Transverse colon (tissue), 4 donors: ENCODE measurements around the gene SLC29A3. TPM values are rescaled to one million over a fixed set of nuclear protein-coding genes. Genes with fewer than 3 reads are reported as not detected.

ENCODE experiments used
- DNase-seq: peaks from one replicate; pipeline ENCODE4 v3.0.0-alpha.2; 2019
- H3K27ac ChIP-seq, 4 donors: fragments of 200-600 bp; sonication (generic); 2 replicates each; pipeline ENCODE4 v1.5.1; 2016 to 2018; ENCODE audit warnings: inconsistent platforms in 4 of 4
- H3K27me3 ChIP-seq: fragments of 200-600 bp; sonication (generic); 2 replicates; pipeline ENCODE4 v1.5.1; 2017; ENCODE audit warnings: inconsistent platforms
- H3K36me3 ChIP-seq, 4 donors: fragments of 200-600 bp; sonication (generic); 2 replicates each; pipeline ENCODE4 v1.5.1; 2017 to 2019; ENCODE audit warnings: inconsistent platforms in 4 of 4
- H3K4me1 ChIP-seq, 4 donors: fragments of 200-600 bp; sonication (generic); 2 replicates each; pipeline ENCODE4 v1.5.1; 2017 to 2020; ENCODE audit warnings: inconsistent platforms in 4 of 4
- H3K4me3 ChIP-seq, 4 donors: fragments of 200-600 bp; sonication (generic); 1 replicate in 1 of 4; 2 replicates in 3 of 4; pipeline versions ENCODE4 v1.5.1 to v1.6.1; 2017 to 2019; ENCODE audit warnings: inconsistent platforms in 4 of 4
- H3K9me3 ChIP-seq, 2 donors: fragments of 200-600 bp; sonication (generic); 2 replicates each; pipeline ENCODE4 v1.5.1; 2017 to 2019; ENCODE audit warnings: inconsistent platforms in 2 of 2
- CTCF ChIP-seq, 5 experiments: fragments of 200-600 bp in 3 of 5; fragments of 450-650 bp in 2 of 5; sonication (generic) in 3 of 5; IDR thresholded peaks; 1 replicate in 2 of 5; 2 replicates in 3 of 5; pipeline ENCODE4 v1.5.1; 2016 to 2017; ENCODE audit warnings: antibody characterized with exemption in 5 of 5, inconsistent platforms in 3 of 5, mild to moderate bottlenecking in 2 of 5, moderate library complexity in 1 of 5
- EP300 ChIP-seq: sonication (generic); formaldehyde crosslinking; IDR thresholded peaks from one replicate; pipeline ENCODE4 v1.6.1; 2017; ENCODE audit warnings: antibody characterized with exemption, low read depth
- POLR2A ChIP-seq: fragments of 450-650 bp; IDR thresholded peaks from one replicate; pipeline ENCODE4 v1.6.1; 2016; ENCODE audit warnings: antibody characterized with exemption, mild to moderate bottlenecking, moderate library complexity
- POLR2AphosphoS5 ChIP-seq, 3 donors: sonication (generic); formaldehyde crosslinking; IDR thresholded peaks; one replicate each; pipeline ENCODE4 v1.6.1; 2016; ENCODE audit warnings: antibody characterized with exemption in 3 of 3
- WGBS, 2 donors: methylation state at CpG; one replicate each; pipeline ENCODE4 v1.1.5; 2018; ENCODE audit warnings: low coverage in 1 of 2; 5-methylcytosine and 5-hydroxymethylcytosine counted together
- in situ Hi-C, 4 donors: fragments of 200-750 bp; cut with MboI; loops; one replicate each; pipeline versions ENCODE4 v1.15.0 to v1.15.1; 2017; ENCODE audit warnings: low sequenced_read_pairs in 3 of 4, low pct_ligation_motif_present in 1 of 4, low pct_unique_long_range_greater_than_20kb in 1 of 4
- intact Hi-C: fragments of 100-400 bp; cut with DNase I; formaldehyde crosslinking; loops from one replicate; pipeline ENCODE4 v1.15.1; 2023; ENCODE audit warnings: low total_unique reads
- total RNA-seq, 4 donors: library from RNA; depleted of rRNA; stranded (reverse); fragments of >200 nt; gene quantifications; one replicate each; pipeline ENCODE4 v1.1.0, GENCODE V29; 2016

The SLC29A3 gene
- total RNA-seq, 4 donors from 2014 or later: 0.75 to 6.4 (median 3.4) TPM

- H3K4me1 ChIP-seq: peaks cover 6 to 24% (median 11%) of the 10 kb centered on the region in 4 donors
- in situ Hi-C loops (loop anchor here (10.0 to 25.0 kb wide), 6 partner anchors 180 to 433 kb away; partner anchors contain the start of gene C10orf105 (in 2 of the 4)), intact Hi-C loops (loop anchor here (5.0 to 10.0 kb wide), 2 partner anchors 185 to 433 kb away; no protein-coding TSS in a partner anchor)
- TF ChIP-seq POLR2AphosphoS5 (IDR thresholded peaks at IDR 0.05) (no peak), POLR2A (no peak), EP300 (no peak), CTCF (IDR thresholded peaks at IDR 0.05) (no peak)
- H3K27ac ChIP-seq: no peak overlapping the region
- H3K9me3 ChIP-seq: no peaks in the 10 kb centered on the region
- no peaks in the 10 kb centered on the region for H3K36me3 ChIP-seq
- no peak overlapping the region for H3K4me3 ChIP-seq
- H3K27me3 ChIP-seq: no peaks in the 10 kb centered on the region
- DNase-seq: no peak
- 80 to 82% methylated on average over 1 to 2 of the region's 2 CpGs for WGBS, 2 donors
Observed at GRCh38 chr10:71382028-71382427, 63.0 kb downstream of the SLC29A3 start.

GRCh38 chr10:71382757-71383156 lies 63.7 kb downstream of the SLC29A3 start:
- DNase-seq: no peak
- Histone ChIP-seq H3K27ac (no peak overlapping the region), H3K4me1 (peaks cover 1 to 20% (median 7%) of the 10 kb centered on the region in 4 donors), H3K36me3 (no peaks in the 10 kb centered on the region), H3K4me3 (no peak overlapping the region), H3K27me3 (no peaks in the 10 kb centered on the region), H3K9me3 (no peaks in the 10 kb centered on the region)
- in situ Hi-C loops: loop anchor here (10.0 to 25.0 kb wide), 6 partner anchors 180 to 432 kb away; partner anchors contain the start of gene C10orf105 (in 2 of the 4)
- WGBS, 2 donors: 100% methylated on average over 1 of the region's 1 CpG; no CpG with 5 or more reads in 1 of the 2 donors
- TF ChIP-seq CTCF (IDR thresholded peaks at IDR 0.05): no peak
- TF ChIP-seq POLR2AphosphoS5 (IDR thresholded peaks at IDR 0.05): no peak
- no peak for TF ChIP-seq POLR2A
- no peak for TF ChIP-seq EP300
- intact Hi-C loops: loop anchor here (5.0 to 10.0 kb wide), 2 partner anchors 185 to 432 kb away; no protein-coding TSS in a partner anchor

GRCh38 chr10:71383972-71384687 lies 65.1 kb downstream of the SLC29A3 start:
- intact Hi-C loops: loop anchor here (5.0 to 10.0 kb wide), 2 partner anchors 183 to 431 kb away; no protein-coding TSS in a partner anchor
- in situ Hi-C loops: loop anchor here (10.0 to 25.0 kb wide), 6 partner anchors 178 to 431 kb away; partner anchors contain the start of gene C10orf105 (in 2 of the 4)
- WGBS, 2 donors: 22 to 41% methylated on average over 3 to 10 of the region's 10 CpGs

More at GRCh38 chr10:71383972-71384687, 65.1 kb downstream of the SLC29A3 start:
- no peak overlapping the region for H3K27ac ChIP-seq
- H3K9me3 ChIP-seq: no peaks in the 10 kb centered on the region
- peaks cover 0 to 6% (median under 1%) of the 10 kb centered on the region in 4 donors for H3K4me1 ChIP-seq
- H3K4me3 ChIP-seq: no peak overlapping the region
- no peaks in the 10 kb centered on the region for H3K36me3 ChIP-seq
- peak; percentile 79 for DNase-seq
- TF ChIP-seq POLR2A: no peak
- TF ChIP-seq CTCF (IDR thresholded peaks at IDR 0.05): peak; percentile 82 to 94 (median 90)
- no peak for TF ChIP-seq EP300
- no peaks in the 10 kb centered on the region for H3K27me3 ChIP-seq
